Camera-type eye (tissue), 1 donor: ENCODE measurements around the gene MDC1. TPM values are rescaled to one million over a fixed set of nuclear protein-coding genes. Genes with fewer than 3 reads are reported as not detected.

Experiments used
- total RNA-seq: library from RNA; depleted of rRNA; stranded (reverse); fragments of >200 nt; gene quantifications from one replicate; pipeline ENCODE4 v1.2.3, GENCODE V29; 2014

MDC1 gene, protein sequence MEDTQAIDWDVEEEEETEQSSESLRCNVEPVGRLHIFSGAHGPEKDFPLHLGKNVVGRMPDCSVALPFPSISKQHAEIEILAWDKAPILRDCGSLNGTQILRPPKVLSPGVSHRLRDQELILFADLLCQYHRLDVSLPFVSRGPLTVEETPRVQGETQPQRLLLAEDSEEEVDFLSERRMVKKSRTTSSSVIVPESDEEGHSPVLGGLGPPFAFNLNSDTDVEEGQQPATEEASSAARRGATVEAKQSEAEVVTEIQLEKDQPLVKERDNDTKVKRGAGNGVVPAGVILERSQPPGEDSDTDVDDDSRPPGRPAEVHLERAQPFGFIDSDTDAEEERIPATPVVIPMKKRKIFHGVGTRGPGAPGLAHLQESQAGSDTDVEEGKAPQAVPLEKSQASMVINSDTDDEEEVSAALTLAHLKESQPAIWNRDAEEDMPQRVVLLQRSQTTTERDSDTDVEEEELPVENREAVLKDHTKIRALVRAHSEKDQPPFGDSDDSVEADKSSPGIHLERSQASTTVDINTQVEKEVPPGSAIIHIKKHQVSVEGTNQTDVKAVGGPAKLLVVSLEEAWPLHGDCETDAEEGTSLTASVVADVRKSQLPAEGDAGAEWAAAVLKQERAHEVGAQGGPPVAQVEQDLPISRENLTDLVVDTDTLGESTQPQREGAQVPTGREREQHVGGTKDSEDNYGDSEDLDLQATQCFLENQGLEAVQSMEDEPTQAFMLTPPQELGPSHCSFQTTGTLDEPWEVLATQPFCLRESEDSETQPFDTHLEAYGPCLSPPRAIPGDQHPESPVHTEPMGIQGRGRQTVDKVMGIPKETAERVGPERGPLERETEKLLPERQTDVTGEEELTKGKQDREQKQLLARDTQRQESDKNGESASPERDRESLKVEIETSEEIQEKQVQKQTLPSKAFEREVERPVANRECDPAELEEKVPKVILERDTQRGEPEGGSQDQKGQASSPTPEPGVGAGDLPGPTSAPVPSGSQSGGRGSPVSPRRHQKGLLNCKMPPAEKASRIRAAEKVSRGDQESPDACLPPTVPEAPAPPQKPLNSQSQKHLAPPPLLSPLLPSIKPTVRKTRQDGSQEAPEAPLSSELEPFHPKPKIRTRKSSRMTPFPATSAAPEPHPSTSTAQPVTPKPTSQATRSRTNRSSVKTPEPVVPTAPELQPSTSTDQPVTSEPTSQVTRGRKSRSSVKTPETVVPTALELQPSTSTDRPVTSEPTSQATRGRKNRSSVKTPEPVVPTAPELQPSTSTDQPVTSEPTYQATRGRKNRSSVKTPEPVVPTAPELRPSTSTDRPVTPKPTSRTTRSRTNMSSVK (N-terminal part only)
- total RNA-seq, result 26.2 TPM

DNA sequence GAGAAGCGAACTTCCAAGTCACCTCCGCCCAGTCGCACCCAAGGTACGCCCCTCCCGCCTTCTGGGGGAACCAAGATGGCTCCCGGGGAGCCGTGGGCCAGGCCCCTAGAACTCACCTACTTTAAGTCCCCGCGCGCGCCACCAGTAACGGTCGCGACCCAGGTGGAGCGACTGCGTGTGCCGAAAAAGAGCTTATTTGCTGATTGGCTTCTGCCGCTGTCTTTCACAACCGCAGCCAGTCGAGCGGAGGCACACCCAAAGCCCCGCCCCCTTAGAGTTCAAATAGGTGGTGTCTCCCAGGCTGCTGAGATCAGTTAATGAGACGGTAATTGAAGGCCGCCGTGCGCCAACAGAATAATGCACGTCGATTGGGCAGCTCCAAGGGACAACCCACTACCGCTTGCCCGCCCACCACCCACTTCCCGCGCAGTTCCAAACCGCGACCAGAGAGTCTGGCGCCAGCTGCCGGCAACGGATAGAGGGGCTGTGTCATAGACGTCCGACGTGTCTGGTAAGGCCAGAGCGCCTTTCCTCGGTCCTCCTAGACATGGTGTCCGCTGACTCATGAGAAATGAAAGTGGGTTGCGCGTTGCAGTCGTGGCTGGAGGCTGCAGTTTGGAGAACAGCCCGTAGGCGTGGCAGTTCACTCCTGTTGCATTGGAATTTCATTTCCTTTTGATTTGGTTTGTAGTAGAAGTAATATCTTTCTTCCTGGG is at the start of gene MDC1:
TSS of gene MDC1 (minus strand) at position 153 of the 716 bp plus-strand sequence. CDS start 2,106 bp downstream, outside the sequence.

DNA sequence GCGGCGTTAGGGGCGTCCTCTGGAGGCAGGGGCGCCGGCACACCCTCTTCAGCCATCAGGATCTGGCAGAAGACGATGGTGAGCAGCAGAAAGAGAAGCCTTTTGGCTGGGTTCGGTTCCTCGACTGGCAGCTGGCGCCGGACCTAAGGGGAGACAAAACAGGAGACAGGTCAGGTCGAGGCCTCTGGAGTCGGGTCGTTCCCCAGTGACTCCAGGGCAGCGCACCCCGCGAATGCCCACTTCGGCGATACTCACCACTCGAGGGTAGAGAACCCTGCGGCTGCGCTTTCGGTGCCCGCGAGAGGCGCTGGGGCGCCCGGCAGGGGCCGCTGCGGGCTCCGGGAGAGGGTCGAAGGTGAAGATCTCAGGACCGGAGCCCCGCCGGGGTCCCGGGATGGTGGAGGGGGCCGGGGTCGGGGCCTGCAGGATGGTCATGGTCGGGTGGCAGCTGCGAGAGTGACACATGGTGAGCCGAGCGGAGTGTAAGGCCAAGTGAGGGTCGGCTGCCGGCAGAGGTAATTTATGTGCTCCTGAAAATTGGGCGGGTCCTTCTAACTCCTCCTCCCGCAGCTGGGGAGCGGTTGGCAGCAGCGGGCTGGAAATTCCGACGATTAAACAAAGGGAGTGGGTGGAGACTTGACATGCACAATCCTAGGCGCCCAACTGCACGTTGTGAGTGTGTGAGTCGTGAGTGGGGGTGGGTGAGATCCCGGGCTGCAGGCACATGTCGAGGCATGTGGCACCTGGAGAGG is 27.1 kb upstream of the MDC1 start, which contains the start of gene IER3:
TSS of gene IER3 (minus strand) at position 494 of the 752 bp plus-strand sequence. CDS start at position 465, 29 bp downstream.

DNA sequence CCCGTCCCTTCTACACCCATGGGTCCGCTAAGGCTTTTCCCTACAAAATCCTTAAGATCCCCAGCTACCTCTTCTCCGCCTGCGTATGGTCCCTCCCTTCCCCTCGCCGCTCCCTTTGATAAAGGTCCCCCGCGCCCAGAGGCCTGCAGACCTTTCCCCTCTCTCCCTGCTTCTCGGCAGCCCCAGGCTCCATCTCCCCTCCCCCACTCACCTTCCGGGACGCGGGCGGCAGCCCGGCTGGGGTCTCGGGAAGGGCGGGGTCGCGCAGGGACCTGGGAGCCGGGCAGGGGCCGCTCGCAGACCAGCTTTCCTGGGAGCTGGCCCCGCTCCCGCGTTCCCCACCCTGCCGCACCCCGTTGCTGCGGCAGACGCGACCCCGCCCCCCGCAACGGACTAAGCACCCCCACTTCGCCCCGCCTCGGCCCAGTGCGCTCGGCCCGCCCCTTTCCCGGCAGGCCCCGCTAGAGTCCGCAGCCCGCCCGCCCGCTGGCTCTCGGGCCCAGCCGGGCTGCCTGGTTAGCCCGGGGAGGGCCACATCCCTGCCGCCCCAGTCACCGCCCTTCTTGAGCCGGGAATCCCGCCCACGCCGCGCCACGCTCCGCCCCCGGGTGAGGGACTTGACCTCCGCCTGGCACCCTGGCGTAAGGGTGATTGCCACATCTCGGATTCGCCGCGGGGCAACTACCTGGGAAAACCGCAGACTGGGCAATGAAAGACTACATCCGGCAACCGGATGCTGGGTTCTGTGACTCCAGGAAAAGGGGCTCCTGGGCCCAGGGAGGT is 25.4 kb upstream of the MDC1 start, which contains the start of gene FLOT1:
TSS of gene FLOT1 (minus strand) at position 372 of the 783 bp plus-strand sequence. CDS start 498 bp downstream, outside the sequence.

DNA sequence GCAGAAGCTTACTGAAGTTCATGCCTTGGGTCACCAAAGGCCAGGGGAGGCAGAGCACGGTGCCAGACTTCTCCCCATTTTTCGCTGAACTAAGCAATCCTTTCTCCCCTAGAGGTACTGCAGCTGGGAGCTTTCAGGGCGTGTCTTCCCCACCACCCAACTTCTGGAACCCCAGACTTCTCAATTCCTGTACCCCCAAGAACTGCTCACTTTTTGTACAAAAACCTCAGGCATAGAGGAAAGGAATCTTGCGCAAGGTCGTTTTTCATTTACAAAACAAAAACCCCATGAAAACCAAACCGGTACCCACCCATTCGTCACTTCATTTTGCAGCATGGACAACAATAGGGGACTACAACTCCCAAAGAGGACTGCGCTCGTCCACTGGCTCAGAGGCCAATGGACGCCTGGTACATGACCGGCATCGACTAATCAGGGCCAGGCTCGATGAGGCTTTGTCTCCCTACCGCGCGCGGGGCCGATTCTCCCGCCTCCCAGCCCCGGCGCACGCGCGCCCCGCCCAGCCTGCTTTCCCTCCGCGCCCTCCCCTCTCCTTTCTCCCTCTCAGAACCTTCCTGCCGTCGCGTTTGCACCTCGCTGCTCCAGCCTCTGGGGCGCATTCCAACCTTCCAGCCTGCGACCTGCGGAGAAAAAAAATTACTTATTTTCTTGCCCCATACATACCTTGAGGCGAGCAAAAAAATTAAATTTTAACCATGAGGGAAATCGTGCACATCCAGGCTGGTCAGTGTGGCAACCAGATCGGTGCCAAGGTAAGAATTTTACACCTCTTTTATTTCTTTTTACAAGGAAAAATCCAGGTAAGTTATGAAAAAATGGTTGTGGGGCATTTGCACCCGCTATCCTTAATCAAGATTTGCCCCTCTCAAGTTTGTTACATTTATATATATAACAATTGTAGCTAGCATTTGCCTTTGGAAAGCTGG is 3.0 kb upstream of the MDC1 start, which contains the start of gene TUBB:
TSS of gene TUBB (plus strand) at position 562 of the 947 bp plus-strand sequence. CDS start at position 717, 155 bp downstream.

DNA sequence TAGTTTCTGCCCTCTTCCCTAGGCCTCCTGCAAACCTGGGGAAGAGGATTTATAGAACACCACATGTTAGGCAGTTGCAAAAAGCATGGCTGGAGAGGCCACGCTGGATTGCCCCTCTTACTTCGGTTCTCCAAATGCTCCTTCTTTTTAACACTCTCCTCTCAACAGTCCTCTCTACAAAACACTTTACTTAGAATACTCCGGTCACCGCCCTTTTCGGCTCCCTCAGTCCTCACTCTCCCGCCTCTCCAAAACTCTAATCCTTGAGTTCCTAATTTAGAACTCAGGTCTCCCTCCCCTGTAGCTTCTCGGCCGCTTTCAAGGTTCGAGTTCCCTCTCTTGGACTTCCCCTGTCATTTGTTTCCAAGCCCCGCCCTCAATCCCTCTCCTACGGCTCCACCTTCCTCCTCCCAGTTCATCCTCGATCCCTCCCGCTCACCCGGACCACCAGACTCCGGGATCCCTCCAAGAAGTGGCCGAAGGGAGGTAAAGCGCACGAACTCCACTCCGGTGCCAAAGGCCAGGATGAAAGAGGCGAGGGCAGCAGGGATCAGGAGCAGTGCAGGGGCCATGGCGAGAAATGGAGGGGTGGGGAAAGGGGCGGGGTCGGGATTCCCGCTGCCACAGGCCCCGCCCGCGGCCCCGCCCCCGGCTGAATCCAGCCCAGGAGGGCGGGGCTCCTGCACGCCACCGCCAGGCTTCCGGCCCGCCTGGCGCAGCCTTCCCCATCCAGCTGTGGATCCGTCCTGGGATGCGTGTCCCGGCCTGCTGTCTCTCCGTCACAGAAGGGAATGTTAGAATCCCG is 26.5 kb downstream of the MDC1 start, which contains the start of gene NRM:
TSS of gene NRM (minus strand) at position 582 of the 805 bp plus-strand sequence. CDS start at position 572, 10 bp downstream.

DNA sequence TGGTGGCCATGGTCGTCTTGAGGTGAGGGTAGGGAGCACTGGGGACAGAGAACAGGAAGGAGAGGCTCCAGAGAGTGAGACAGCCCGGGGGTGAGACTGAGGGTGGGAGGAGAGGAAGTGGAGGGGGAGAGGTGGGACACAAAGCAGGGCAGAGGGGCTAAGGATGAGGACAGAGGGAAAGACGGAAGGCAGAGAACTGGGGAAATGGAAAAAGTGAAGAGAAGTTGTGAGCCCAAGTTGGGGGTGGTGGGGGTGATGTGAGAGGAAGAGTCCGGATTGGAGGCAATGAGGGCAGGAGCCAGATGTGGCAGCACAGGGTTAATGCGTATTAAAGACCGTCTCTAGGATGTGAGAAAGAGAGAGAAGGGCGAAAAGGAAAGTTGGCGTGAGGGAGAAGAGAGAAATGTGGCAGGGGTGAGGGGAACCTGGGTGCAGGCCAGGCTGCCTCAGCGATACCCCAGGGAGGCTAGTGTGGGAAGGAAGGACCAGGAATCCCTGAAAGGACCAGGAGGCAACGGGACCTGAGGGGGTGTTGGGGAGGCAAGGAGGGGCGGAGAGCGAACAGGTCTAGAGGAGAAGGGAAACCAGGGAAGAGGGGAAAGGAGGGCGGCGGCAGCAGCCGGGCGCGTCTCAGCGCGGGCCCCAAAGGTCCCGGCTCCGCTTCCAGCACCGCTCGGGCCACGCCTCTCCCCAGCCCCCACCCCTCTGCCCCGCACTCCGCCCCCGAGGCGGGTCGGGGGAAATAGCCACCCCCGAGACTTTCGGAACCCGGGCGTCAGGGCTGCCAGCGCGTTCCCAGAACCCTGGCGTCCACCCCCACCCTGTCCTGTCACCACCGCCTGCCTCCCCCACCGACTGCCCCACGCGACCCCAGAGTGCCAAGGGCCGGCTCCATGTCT is 30.8 kb downstream of the MDC1 start, which contains the start of gene PPP1R18:
TSS of gene PPP1R18 (minus strand) at position 637 of the 899 bp plus-strand sequence. CDS start at position 10, 627 bp downstream.

DNA sequence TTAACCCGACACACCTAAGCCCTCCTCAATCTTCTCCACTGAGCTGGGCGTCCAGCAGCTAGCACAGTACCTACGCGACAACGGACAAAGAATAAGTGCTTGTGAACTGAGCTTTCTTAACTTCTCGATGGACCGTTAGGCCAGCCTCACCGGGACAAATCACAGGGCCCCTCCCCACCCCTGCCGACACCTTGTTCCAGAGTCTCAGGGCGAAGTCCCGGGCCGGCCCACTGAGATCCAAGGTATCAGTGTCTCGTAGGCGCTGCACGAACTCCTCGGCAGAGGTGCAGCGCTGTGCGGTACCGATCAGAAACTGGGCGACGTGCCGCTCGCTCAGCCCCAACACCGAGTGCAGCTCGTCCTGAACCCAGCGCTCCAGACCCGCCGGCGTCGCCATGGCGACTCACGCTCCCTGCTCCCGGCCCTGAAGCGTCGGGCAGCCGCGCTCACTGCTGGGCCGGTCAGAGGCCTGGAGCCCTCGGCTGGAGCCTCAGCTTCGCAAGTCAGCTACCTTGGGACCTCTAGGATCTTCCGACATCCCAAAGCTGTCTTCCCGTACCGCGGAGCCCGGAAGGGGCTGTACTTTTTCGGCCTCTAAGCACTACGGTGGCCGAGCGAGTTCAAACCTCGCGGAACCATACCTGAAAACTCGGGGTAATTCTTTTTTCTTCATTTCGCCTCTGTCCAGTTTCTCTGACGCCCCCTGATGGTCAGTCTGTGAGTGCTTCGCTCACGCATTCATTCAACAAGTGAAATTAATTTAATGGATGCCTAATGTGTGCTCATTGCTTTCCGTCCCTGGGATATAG is 44.4 kb downstream of the MDC1 start, which contains the start of gene DHX16:
TSS of gene DHX16 (minus strand) at position 562 of the 809 bp plus-strand sequence. CDS start at position 397, 165 bp downstream.

Other genes starting within 250 kb of the MDC1 start
- 137 TPM for gene HLA-E, start 227.8 kb downstream of the MDC1 start, total RNA-seq
- gene GNL1, start 160.8 kb downstream of the MDC1 start, total RNA-seq, result 37.2 TPM
- 16.3 TPM for gene PRR3, start 160.0 kb downstream of the MDC1 start, total RNA-seq
- gene ABCF1, start 145.8 kb downstream of the MDC1 start, total RNA-seq, result 35.6 TPM
- 39.9 TPM for gene PPP1R10, start 100.0 kb downstream of the MDC1 start, total RNA-seq
- gene MRPS18B, start 99.4 kb downstream of the MDC1 start, total RNA-seq, result 40.3 TPM
- gene ATAT1, start 90.4 kb downstream of the MDC1 start, total RNA-seq, result 25.5 TPM
- 10.1 TPM for gene C6orf136, start 70.1 kb downstream of the MDC1 start, total RNA-seq
- 29.3 TPM for gene DHX16, start 44.3 kb downstream of the MDC1 start, total RNA-seq
- gene PPP1R18, start 30.6 kb downstream of the MDC1 start, total RNA-seq, result 20.6 TPM
- 4.3 TPM for gene NRM, start 26.3 kb downstream of the MDC1 start, total RNA-seq
- gene TUBB, start 3.1 kb upstream of the MDC1 start, total RNA-seq, result 432 TPM
- gene FLOT1, start 25.4 kb upstream of the MDC1 start, total RNA-seq, result 68.1 TPM
- gene IER3, start 27.3 kb upstream of the MDC1 start, total RNA-seq, result 7.5 TPM
- 148 TPM for gene DDR1, start 167.2 kb upstream of the MDC1 start, total RNA-seq
- gene GTF2H4, start 190.9 kb upstream of the MDC1 start, total RNA-seq, result 20.6 TPM
- gene VARS2, start 197.0 kb upstream of the MDC1 start, total RNA-seq, result 30.6 TPM
- not detected for gene SFTA2, start 214.9 kb upstream of the MDC1 start, total RNA-seq
- not detected for gene MUCL3, start 223.7 kb upstream of the MDC1 start, total RNA-seq